ENCODE measurements around the gene KLF16. TPM values are rescaled to one million over a fixed set of nuclear protein-coding genes. Genes with fewer than 3 reads are reported as not detected.

KLF16 gene
- total and polyA plus RNA-seq, 9 of the 15 experiments (the other 6 are each of a cell fraction or from before 2014, with no cell fraction given), result 0.04 to 60.4 (median 6.8) TPM

DNA sequence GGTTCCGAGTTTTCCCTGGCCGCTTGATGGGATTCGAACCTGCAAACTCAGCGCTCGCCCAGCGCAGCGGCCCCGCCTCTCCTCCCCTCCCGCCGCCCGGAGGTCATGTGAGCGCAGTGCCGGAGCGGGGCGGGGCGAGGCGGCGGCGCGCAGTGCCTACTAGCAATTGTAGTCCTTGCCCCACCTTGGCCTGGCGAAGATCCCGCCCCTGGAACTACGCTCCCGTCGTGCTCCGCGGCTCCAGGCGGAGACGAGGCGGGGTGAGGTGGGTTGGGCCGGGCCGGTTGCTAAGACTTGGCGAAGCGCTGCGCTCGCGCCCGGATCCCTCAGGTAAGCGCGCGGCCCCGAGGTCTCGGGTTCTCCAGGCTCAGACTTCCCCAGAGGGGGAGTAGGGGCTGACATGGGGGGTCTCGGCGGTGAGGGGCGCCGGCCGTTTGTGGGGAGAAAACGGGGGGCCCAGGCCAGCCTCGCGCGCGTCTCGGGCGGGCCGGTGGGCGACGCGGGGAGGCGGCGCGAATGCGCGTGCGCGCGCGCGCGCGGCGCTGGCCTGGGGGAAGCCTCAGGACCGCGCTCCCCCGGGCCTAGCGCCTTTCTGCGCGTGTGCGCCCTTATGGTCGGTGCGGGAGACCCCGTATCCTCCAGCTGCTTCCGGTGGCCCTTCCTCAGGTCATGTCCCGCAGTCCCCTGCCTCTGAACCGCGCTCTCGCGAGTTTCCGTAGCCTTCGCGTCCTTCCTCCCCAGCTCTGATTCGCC, 41.9 kb upstream of the KLF16 start, which contains the start of the genes ADAT3 and SCAMP4 (continued):
- no peak for TF ChIP-seq STAT5B (CRISPR knock-in tag; IDR thresholded peaks at IDR 0.05)
- TF ChIP-seq, protein P1, sequence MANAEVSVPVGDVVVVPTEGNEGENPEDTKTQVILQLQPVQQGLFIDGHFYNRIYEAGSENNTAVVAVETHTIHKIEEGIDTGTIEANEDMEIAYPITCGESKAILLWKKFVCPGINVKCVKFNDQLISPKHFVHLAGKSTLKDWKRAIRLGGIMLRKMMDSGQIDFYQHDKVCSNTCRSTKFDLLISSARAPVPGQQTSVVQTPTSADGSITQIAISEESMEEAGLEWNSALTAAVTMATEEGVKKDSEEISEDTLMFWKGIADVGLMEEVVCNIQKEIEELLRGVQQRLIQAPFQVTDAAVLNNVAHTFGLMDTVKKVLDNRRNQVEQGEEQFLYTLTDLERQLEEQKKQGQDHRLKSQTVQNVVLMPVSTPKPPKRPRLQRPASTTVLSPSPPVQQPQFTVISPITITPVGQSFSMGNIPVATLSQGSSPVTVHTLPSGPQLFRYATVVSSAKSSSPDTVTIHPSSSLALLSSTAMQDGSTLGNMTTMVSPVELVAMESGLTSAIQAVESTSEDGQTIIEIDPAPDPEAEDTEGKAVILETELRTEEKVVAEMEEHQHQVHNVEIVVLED (CRISPR knock-in tag; IDR thresholded peaks at IDR 0.05), result peak; percentile 60; the same call in 1 of the 2 replicates
- TF ChIP-seq ZNF124 (CRISPR knock-in tag; IDR thresholded peaks at IDR 0.05), result no peak
- TF ChIP-seq FOXA3 (CRISPR knock-in tag; conservative IDR thresholded peaks at IDR 0.05 in 1 of 2, IDR thresholded peaks at IDR 0.05 in 1 of 2), result no peak
- no peak for TF ChIP-seq ZNF740 (CRISPR knock-in tag; IDR thresholded peaks at IDR 0.05)
- no peak for TF ChIP-seq ZNF740 (tag; IDR thresholded peaks at IDR 0.05)
- peak; percentile 69; the same call in 1 of the 2 replicates for TF ChIP-seq POLR2AphosphoS5 (IDR thresholded peaks at IDR 0.05; ENCODE audit: control insufficient read depth, insufficient read depth, low read depth, low read length)
- TF ChIP-seq, protein P2, sequence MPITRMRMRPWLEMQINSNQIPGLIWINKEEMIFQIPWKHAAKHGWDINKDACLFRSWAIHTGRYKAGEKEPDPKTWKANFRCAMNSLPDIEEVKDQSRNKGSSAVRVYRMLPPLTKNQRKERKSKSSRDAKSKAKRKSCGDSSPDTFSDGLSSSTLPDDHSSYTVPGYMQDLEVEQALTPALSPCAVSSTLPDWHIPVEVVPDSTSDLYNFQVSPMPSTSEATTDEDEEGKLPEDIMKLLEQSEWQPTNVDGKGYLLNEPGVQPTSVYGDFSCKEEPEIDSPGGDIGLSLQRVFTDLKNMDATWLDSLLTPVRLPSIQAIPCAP (CRISPR knock-in tag; IDR thresholded peaks at IDR 0.05; ENCODE audit: borderline replicate concordance), result no peak
- TF ChIP-seq, protein P3, sequence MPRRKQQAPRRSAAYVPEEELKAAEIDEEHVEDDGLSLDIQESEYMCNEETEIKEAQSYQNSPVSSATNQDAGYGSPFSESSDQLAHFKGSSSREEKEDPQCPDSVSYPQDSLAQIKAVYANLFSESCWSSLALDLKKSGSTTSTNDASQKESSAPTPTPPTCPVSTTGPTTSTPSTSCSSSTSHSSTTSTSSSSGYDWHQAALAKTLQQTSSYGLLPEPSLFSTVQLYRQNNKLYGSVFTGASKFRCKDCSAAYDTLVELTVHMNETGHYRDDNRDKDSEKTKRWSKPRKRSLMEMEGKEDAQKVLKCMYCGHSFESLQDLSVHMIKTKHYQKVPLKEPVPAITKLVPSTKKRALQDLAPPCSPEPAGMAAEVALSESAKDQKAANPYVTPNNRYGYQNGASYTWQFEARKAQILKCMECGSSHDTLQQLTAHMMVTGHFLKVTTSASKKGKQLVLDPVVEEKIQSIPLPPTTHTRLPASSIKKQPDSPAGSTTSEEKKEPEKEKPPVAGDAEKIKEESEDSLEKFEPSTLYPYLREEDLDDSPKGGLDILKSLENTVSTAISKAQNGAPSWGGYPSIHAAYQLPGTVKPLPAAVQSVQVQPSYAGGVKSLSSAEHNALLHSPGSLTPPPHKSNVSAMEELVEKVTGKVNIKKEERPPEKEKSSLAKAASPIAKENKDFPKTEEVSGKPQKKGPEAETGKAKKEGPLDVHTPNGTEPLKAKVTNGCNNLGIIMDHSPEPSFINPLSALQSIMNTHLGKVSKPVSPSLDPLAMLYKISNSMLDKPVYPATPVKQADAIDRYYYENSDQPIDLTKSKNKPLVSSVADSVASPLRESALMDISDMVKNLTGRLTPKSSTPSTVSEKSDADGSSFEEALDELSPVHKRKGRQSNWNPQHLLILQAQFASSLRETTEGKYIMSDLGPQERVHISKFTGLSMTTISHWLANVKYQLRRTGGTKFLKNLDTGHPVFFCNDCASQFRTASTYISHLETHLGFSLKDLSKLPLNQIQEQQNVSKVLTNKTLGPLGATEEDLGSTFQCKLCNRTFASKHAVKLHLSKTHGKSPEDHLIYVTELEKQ (CRISPR knock-in tag; IDR thresholded peaks at IDR 0.05), result no peak
- TF ChIP-seq PHF21A (IDR thresholded peaks at IDR 0.05; ENCODE audit: borderline replicate concordance, low read depth), result peak; percentile 10; the same call in 1 of the 2 replicates
- no peak for TF ChIP-seq ZBTB26 (CRISPR knock-in tag; IDR thresholded peaks at IDR 0.05)
- no peak for TF ChIP-seq RBM15 (IDR thresholded peaks at IDR 0.05; ENCODE audit: insufficient read depth, low read length)
- TF ChIP-seq MITF (IDR thresholded peaks at IDR 0.05), result peak; percentile 93
- no peak for TF ChIP-seq ARHGAP35 (IDR thresholded peaks at IDR 0.05; ENCODE audit: partially characterized antibody)
- TF ChIP-seq NFIC (IDR thresholded peaks at IDR 0.05), result no peak
- TF ChIP-seq HDAC8 (tag; IDR thresholded peaks at IDR 0.05), result 0 out of 2 replicates have a peak, but pooled peaks have one; percentile 62
- TF ChIP-seq MCM7 (IDR thresholded peaks at IDR 0.05), result no peak
- TF ChIP-seq ZNF174 (CRISPR knock-in tag; IDR thresholded peaks at IDR 0.05), result no peak
